KMS-11 (cell line): ENCODE measurements around the gene MYOCD.

ENCODE experiments used
- H2AFZ ChIP-seq: fragments of 200-600 bp; sonication (generic); 2 replicates; pipeline ENCODE4 v1.6.1; 2016; ENCODE audit warnings: antibody characterized with exemption, mixed run types, low read depth
- H3K27ac ChIP-seq: fragments of 200-600 bp; sonication (generic); 2 replicates; pipeline ENCODE4 v1.6.1; 2016; ENCODE audit warnings: mild to moderate bottlenecking, mixed run types
- H3K27me3 ChIP-seq: fragments of 200-600 bp; sonication (generic); 2 replicates; pipeline ENCODE4 v1.6.1; 2017; ENCODE audit warnings: mild to moderate bottlenecking, low read depth, mixed run types, moderate library complexity; ENCODE audit not compliant: insufficient read depth
- H3K36me3 ChIP-seq: fragments of 200-600 bp; sonication (generic); 2 replicates; pipeline ENCODE4 v1.6.1; 2017; ENCODE audit warnings: mild to moderate bottlenecking, mixed run types; ENCODE audit not compliant: insufficient read depth
- H3K4me1 ChIP-seq: fragments of 200-600 bp; sonication (generic); 2 replicates; pipeline ENCODE4 v1.6.1; 2016; ENCODE audit warnings: mild to moderate bottlenecking, low read depth, mixed run types; ENCODE audit not compliant: poor library complexity, severe bottlenecking
- H3K4me2 ChIP-seq: fragments of 200-600 bp; sonication (generic); 2 replicates; pipeline ENCODE4 v1.7.0; 2016; ENCODE audit warnings: mild to moderate bottlenecking, mixed run types
- H3K4me3 ChIP-seq: fragments of 200-600 bp; sonication (generic); IDR thresholded peaks from 2 replicates; pipeline ENCODE4 v1.6.1; 2017; ENCODE audit warnings: low read depth, low read length, mixed read lengths; ENCODE audit not compliant: insufficient read depth
- H3K79me2 ChIP-seq: fragments of 200-600 bp; sonication (generic); 2 replicates; pipeline ENCODE4 v1.6.1; 2016; ENCODE audit warnings: low read depth, mixed run types; ENCODE audit not compliant: insufficient read depth
- H3K9ac ChIP-seq: fragments of 200-600 bp; sonication (generic); 2 replicates; pipeline ENCODE4 v1.6.1; 2016; ENCODE audit warnings: mild to moderate bottlenecking, mixed run types
- H4K20me1 ChIP-seq: fragments of 200-600 bp; sonication (generic); 2 replicates; pipeline ENCODE4 v1.6.1; 2016; ENCODE audit warnings: mild to moderate bottlenecking, mixed run types; ENCODE audit not compliant: insufficient read depth
- CTCF ChIP-seq: fragments of 200-600 bp; sonication (generic); conservative IDR thresholded peaks from 2 replicates; pipeline ENCODE4 v1.6.1; 2017; ENCODE audit warnings: low read depth, mild to moderate bottlenecking, antibody characterized with exemption, low read length, moderate library complexity, mixed read lengths

The MYOCD gene

DNA sequence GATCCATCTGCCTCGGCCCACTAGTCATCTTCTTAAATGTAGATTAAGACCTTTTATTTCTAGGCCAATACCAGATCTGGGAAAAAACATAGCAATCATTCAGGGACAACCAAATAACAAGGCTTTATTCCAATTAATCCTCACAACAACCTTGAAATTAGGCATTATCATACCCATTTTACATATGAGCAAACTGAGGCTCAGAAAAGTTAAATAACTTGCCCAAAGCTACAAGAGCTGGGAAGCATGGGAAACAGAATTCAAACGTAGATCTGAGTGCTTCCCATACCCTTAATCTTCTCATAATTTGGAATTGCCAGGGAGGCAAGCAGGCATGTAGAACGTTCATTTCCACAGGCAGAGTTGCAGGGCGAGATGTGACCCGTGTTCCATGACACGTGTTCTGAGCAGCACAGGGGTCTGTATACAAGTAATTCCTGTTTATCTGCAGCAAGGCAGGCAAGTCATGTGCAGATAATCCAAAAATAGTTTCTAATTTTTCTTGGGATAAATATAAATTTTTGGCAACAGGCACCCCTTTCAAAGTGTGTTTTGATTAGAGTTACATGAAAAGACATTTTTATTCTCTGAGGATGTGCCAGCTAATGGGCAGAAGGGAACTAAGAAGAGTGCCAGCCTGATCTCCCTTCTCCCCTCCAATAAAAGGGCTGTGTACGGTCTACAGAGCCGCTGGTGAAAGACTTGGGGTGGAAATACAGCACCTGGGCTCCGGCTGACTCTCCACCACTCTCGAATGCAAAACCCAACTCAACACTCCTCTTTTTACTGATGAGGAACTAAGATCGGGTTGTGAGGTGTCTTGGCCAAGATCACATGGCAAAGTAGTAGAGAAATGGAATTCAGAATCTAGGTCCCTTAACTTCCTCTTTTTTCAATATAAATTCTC lies 27.7 kb upstream of the MYOCD start:
- H3K36me3 ChIP-seq, result no peaks in the 10 kb centered on the region
- H3K79me2 ChIP-seq, result no peaks in the 10 kb centered on the region
- H3K4me2 ChIP-seq, result no peak overlapping the region
- no peak overlapping the region for H3K4me3 ChIP-seq
- H2AFZ ChIP-seq, result no peak overlapping the region
- H3K4me1 ChIP-seq, result no peaks in the 10 kb centered on the region
- H3K9ac ChIP-seq, result no peak overlapping the region
- no peak overlapping the region for H3K27ac ChIP-seq
- H3K27me3 ChIP-seq, result no peaks in the 10 kb centered on the region
- no peaks in the 10 kb centered on the region for H4K20me1 ChIP-seq
- no peak for TF ChIP-seq CTCF

DNA sequence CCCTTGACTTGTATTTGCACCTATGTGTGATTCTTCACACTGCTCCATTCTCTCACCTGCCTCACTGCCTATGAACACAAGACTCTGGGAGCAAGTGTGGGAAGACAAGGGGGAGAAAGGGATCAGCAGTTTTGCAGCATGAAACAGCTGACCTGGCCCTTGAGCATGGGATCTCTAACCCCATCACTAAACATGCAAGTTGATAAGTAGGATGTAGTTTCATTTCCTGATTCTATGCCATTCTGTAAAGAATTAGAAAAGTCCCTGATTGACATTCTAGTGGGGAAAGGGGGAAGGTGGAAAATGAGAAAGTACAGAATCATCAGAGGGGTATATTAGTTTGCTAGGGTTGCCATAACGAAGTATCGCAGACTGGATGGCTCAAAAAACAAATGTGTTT lies 25.3 kb upstream of the MYOCD start:
- Histone ChIP-seq H3K36me3 (no peaks in the 10 kb centered on the region), H3K4me2 (no peak overlapping the region), H3K79me2 (no peaks in the 10 kb centered on the region), H2AFZ (no peak overlapping the region), H3K4me3 (no peak overlapping the region), H3K4me1 (no peaks in the 10 kb centered on the region), H3K9ac (no peak overlapping the region), H3K27ac (no peak overlapping the region), H4K20me1 (no peaks in the 10 kb centered on the region), H3K27me3 (no peaks in the 10 kb centered on the region)
- no peak for TF ChIP-seq CTCF

DNA sequence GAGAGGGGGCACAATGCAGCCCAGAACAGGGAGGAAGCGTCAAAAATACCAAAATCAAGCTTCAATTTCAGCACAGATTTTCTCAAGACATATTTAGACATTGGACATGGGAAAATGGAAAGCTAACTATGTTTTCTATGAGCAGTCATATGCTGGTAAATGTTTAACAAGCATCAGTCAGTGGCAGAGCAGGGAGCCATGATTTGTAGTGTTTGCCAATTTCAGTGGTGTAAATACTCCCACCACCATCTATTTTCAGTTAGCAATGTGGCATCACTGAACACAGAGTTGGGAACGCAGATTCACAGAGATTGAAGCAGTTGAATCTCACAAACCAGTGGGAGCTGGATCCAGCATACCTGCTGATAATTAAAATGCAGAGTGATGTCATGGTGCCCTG lies 24.6 kb upstream of the MYOCD start:
- no peak overlapping the region for H3K4me2 ChIP-seq
- H3K4me3 ChIP-seq, result no peak overlapping the region
- no peaks in the 10 kb centered on the region for H3K36me3 ChIP-seq
- H2AFZ ChIP-seq, result no peak overlapping the region
- H3K27ac ChIP-seq, result no peak overlapping the region
- H3K79me2 ChIP-seq, result no peaks in the 10 kb centered on the region
- no peak for TF ChIP-seq CTCF
- no peaks in the 10 kb centered on the region for H3K27me3 ChIP-seq
- H4K20me1 ChIP-seq, result no peaks in the 10 kb centered on the region
- H3K9ac ChIP-seq, result no peak overlapping the region
- H3K4me1 ChIP-seq, result no peaks in the 10 kb centered on the region

- Histone ChIP-seq H3K4me2 (no peak overlapping the region), H4K20me1 (no peaks in the 10 kb centered on the region), H3K27me3 (no peaks in the 10 kb centered on the region), H3K9ac (no peak overlapping the region), H3K36me3 (no peaks in the 10 kb centered on the region), H2AFZ (no peak overlapping the region), H3K27ac (no peak overlapping the region), H3K79me2 (no peaks in the 10 kb centered on the region), H3K4me3 (no peak overlapping the region), H3K4me1 (no peaks in the 10 kb centered on the region)
- no peak for TF ChIP-seq CTCF
These were observed 23.7 kb upstream of the MYOCD start for GRCh38 chr17:12642034-12642433.
